K562 (cell line): Measurements from ENCODE around the gene TTYH2. TPM values are rescaled to one million over a fixed set of nuclear protein-coding genes. Genes with fewer than 3 reads are reported as not detected.

Source experiments
- ATAC-seq: fragments of 200-7000 bp; cut with Tn5 transposase; 3 replicates; pipeline ENCODE4 v1.9.1; 2020; ENCODE audit warnings: moderate library complexity
- BruUV-seq: library from RNA; stranded (reverse); fragments of 400-500 nt; replicated peaks from 2 replicates; lab custom pipeline; 2021; lab: Mats Ljungman, UMichigan
- CTCF ChIA-PET: fragments of 300-600 bp; formaldehyde crosslinking; extraction: SDS; loops from one replicate; lab custom pipeline; 2021; ENCODE audit warnings: low intra/inter-chr PET ratio; lab: Yijun Ruan, JAX
- POLR2A ChIA-PET: fragments of 300-600, 350-650 bp; sonication (Branson Sonifier 250); formaldehyde crosslinking; extraction: SDS; loops from one replicate; lab custom pipeline; 2021; ENCODE audit warnings: antibody characterized with exemption, inconsistent platforms; lab: Yijun Ruan, JAX
- DNase-seq, 4 experiments: peaks; one replicate each; pipeline versions ENCODE4 v3.0.0 to v3.0.0-alpha.2; 2011 to 2018; ENCODE audit warnings: low spot score in 3 of 4, mixed read lengths in 3 of 4; ENCODE audit errors: extremely low read depth in 1 of 4
- FAIRE-seq: peaks from 2 replicates; lab custom pipeline; 2011; peaks lifted over from hg19 to GRCh38; lab: Jason Lieb, UNC
- H2AFZ ChIP-seq: 2 replicates; pipeline ENCODE4 v1.6.0; 2011; ENCODE audit warnings: low read depth, low read length, control low read depth, inconsistent platforms
- H3K27ac ChIP-seq: fragments of 200-600 bp; 3 replicates; pipeline ENCODE4 v1.8.0; 2011; ENCODE audit warnings: low read depth, mild to moderate bottlenecking, control low read depth, inconsistent platforms, low read length, moderate library complexity, mixed read lengths; ENCODE audit errors: extremely low read depth
- H3K27me3 ChIP-seq, 2 experiments: fragments of 300-600 bp in 1 of 2; 2 replicates in 1 of 2; 3 replicates in 1 of 2; pipeline versions ENCODE4 v1.6.0 to v1.8.0; 2011; ENCODE audit warnings: inconsistent platforms in 2 of 2, low read length in 2 of 2, mild to moderate bottlenecking in 1 of 2, mixed read lengths in 1 of 2, moderate library complexity in 1 of 2; ENCODE audit not compliant: control insufficient read depth in 2 of 2, insufficient read depth in 2 of 2
- H3K36me3 ChIP-seq: fragments of 300-600 bp; 3 replicates; pipeline ENCODE4 v1.8.0; 2011; ENCODE audit warnings: mild to moderate bottlenecking, low read length, inconsistent platforms; ENCODE audit not compliant: control insufficient read depth, insufficient read depth
- H3K4me1 ChIP-seq, 2 experiments: fragments of 200-600 bp in 1 of 2; replicated peaks in 1 of 2; 2 replicates in 1 of 2; 3 replicates in 1 of 2; pipeline versions ENCODE4 v1.5.1 to v1.8.0; 2011; ENCODE audit warnings: inconsistent platforms in 2 of 2, low read length in 2 of 2, mild to moderate bottlenecking in 1 of 2, mixed read lengths in 1 of 2, moderate library complexity in 1 of 2; ENCODE audit not compliant: control insufficient read depth in 2 of 2, insufficient read depth in 2 of 2
- H3K4me2 ChIP-seq: 2 replicates; pipeline ENCODE4 v1.6.1; 2011; ENCODE audit warnings: low read length, control low read depth, inconsistent platforms, mixed read lengths; ENCODE audit not compliant: insufficient read depth
- H3K4me3 ChIP-seq: fragments of 200-600 bp; sonication (generic), shearing (Covaris generic); 2 replicates; pipeline ENCODE4 v1.5.1; 2016; ENCODE audit warnings: control low read depth, inconsistent platforms
- H3K79me2 ChIP-seq: fragments of 200-600 bp; 3 replicates; pipeline ENCODE4 v1.8.0; 2011; ENCODE audit warnings: low read length, inconsistent platforms; ENCODE audit not compliant: control insufficient read depth, insufficient read depth
- H3K9ac ChIP-seq, 2 experiments: 2 replicates each; pipeline versions ENCODE4 v1.6.0 to v1.6.1; 2011; ENCODE audit warnings: low read depth in 2 of 2, low read length in 2 of 2, control low read depth in 1 of 2, inconsistent platforms in 1 of 2, mild to moderate bottlenecking in 1 of 2, mixed read lengths in 1 of 2; ENCODE audit not compliant: insufficient read depth in 1 of 2
- H3K9me1 ChIP-seq: one replicate; pipeline ENCODE4 v1.6.0; 2011; ENCODE audit warnings: inconsistent platforms, mild to moderate bottlenecking, low read length, moderate library complexity; ENCODE audit not compliant: control insufficient read depth, insufficient read depth
- H3K9me3 ChIP-seq: replicated peaks from 2 replicates; pipeline ENCODE4 v1.5.1; 2011; ENCODE audit warnings: low read depth, low read length, inconsistent platforms; ENCODE audit not compliant: control insufficient read depth, insufficient read depth
- H4K20me1 ChIP-seq: replicated peaks from 2 replicates; pipeline ENCODE4 v1.6.1; 2011; ENCODE audit warnings: low read length, inconsistent platforms, mixed read lengths; ENCODE audit not compliant: control insufficient read depth, insufficient read depth
- CTBP1 ChIP-seq: fragments of 450-650 bp; IDR thresholded peaks from 2 replicates; pipeline ENCODE4 v1.6.1; 2016; ENCODE audit warnings: borderline replicate concordance
- GABPB1 ChIP-seq: sonication (generic); formaldehyde crosslinking; IDR thresholded peaks from 2 replicates; pipeline ENCODE4 v1.8.0; 2022; ENCODE audit warnings: mild to moderate bottlenecking, missing genetic modification reagents
- KDM1A ChIP-seq, 2 experiments: fragments of 450-650 bp; IDR thresholded peaks; 2 replicates each; pipeline ENCODE4 v1.6.1; 2016; ENCODE audit warnings: mild to moderate bottlenecking in 2 of 2
- LEF1 ChIP-seq: fragments of 450-650 bp; IDR thresholded peaks from 2 replicates; pipeline ENCODE4 v1.6.1; 2016; ENCODE audit warnings: mild to moderate bottlenecking
- SMAD1 ChIP-seq: fragments of 150-350 bp; IDR thresholded peaks from 2 replicates; pipeline ENCODE4 v1.6.1; 2014; ENCODE audit warnings: low read length, low read depth; ENCODE audit not compliant: partially characterized antibody
- TAF1 ChIP-seq: IDR thresholded peaks from 2 replicates; pipeline ENCODE4 v1.6.1; 2011; ENCODE audit warnings: mild to moderate bottlenecking, low read length, moderate library complexity; ENCODE audit not compliant: insufficient read depth, control insufficient read depth, severe bottlenecking; ENCODE audit errors: extremely low read depth
- ZNF41 ChIP-seq: fragments of 250-450 bp; sonication (Bioruptor Pico); conservative IDR thresholded peaks from 2 replicates; pipeline ENCODE4 v1.4.0; 2020; ENCODE audit warnings: mild to moderate bottlenecking
- WGBS: fragments of 100-300 bp; shearing (Covaris generic); methylation state at CpG from one replicate; pipeline ENCODE4 v1.1.6; 2016; ENCODE audit warnings: low coverage, mixed read lengths; ENCODE audit not compliant: insufficient coverage; ENCODE audit errors: missing lambda C conversion rate; 5-methylcytosine and 5-hydroxymethylcytosine counted together
- in situ Hi-C: fragments of 300-500 bp; cut with MboI; formaldehyde crosslinking; loops from 4 replicates; pipeline ENCODE4 v1.15.0; 2018; ENCODE audit warnings: inconsistent platforms, mixed read lengths
- intact Hi-C: fragments of 100-400 bp; cut with micrococcal nuclease; formaldehyde crosslinking; loops from 2 replicates; pipeline ENCODE4 v1.14.2; 2022
- polyA plus RNA-seq, 8 experiments: library from polyadenylated mRNA; depleted of rRNA in 4 of 8; stranded (reverse) in 5 of 8; unstranded in 3 of 8; fragments of >200 nt; fragmentation: Nextera tagmentation in 2 of 8; fragmentation: Illumina TruSeq in 1 of 8; extraction: Ambion mirVana in 2 of 8; extraction: Trizol in 1 of 8; gene quantifications; 2 replicates each; pipeline versions ENCODE4 v1.2.1 to v1.2.3, GENCODE V29; 2011 to 2014; ENCODE audit warnings: inconsistent platforms in 1 of 8, missing spikeins in 1 of 8
- total RNA-seq, 7 experiments: library from RNA; depleted of rRNA in 6 of 7; stranded (reverse); fragments of >200 nt in 6 of 7; fragmentation: Illumina TruSeq in 2 of 7; extraction: Trizol in 2 of 7; gene quantifications; 2 replicates each; pipeline versions ENCODE4 v1.2.1 to v1.2.3, GENCODE V29; 2011 to 2021; ENCODE audit warnings: low replicate concordance in 1 of 7
- TF ChIP-seq, protein P1 (sequence below): sonication (generic); formaldehyde crosslinking; IDR thresholded peaks from 2 replicates; pipeline ENCODE4 v1.9.0; 2022; ENCODE audit warnings: mild to moderate bottlenecking, missing genetic modification reagents

Gene TTYH2
- total and polyA plus RNA-seq, 9 of the 15 experiments (the other 6 are each of a cell fraction or from before 2014, with no cell fraction given), result 0.03 to 2.0 (median 0.91) TPM

DNA sequence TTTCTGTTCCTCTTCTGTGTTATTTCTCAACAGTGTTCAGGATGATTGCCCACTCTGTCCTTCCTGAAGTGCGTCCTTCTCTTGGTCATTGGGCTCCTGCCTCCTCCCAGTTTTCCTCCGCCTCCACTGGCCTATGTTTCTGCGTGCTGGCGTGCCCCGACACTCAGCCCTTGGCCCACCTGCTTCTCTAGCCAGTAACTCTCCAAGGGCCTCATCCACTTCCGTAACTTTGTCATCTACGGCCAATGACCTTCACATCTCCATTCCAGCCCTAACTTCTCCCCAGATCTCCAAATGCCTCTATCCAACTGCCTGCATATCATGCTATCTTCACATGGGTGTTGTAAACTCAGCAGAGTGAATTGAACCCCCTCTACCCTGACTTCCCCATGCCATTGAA, 49.5 kb upstream of the TTYH2 start:
- CTCF ChIA-PET, result no interaction called here
- H3K27me3 ChIP-seq, result peaks cover 5 to 32% of the 10 kb centered on the region in 2 experiments; a peak in 4 of 5 replicates

GRCh38 chr17:74164446-74165045, 48.8 kb upstream of the TTYH2 start:
- WGBS, result 25% methylated on average over 9 of the region's 9 CpGs
- H3K27me3 ChIP-seq, result peaks cover 5 to 32% of the 10 kb centered on the region in 2 experiments; a peak in 4 of 5 replicates

More for the DNA sequence above, 49.5 kb upstream of the TTYH2 start:
- DNase-seq (no peak), FAIRE-seq (no peak), ATAC-seq (no peak)
- peak overlapping the region; percentile 65 for H3K4me2 ChIP-seq
- WGBS, result 16% methylated on average over 7 of the region's 7 CpGs
- intact Hi-C loops, result no loop called here
- no TSS peak for BruUV-seq
- TF ChIP-seq LEF1 (no peak), ZNF41 (CRISPR knock-in tag) (no peak), SMAD1 (no peak), TAF1 (no peak), KDM1A (IDR thresholded peaks at IDR 0.05) (0 out of 4 replicates have a peak, but pooled peaks of 1 of the 2 experiments have one; percentile 6), GABPB1 (CRISPR knock-in tag) (0 out of 2 replicates have a peak, but pooled peaks have one; percentile 19)
- TF ChIP-seq, protein P1, sequence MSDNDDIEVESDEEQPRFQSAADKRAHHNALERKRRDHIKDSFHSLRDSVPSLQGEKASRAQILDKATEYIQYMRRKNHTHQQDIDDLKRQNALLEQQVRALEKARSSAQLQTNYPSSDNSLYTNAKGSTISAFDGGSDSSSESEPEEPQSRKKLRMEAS (CRISPR knock-in tag), result 0 out of 2 replicates have a peak, but pooled peaks have one; percentile 9
- H3K79me2 ChIP-seq, result no peaks in the 10 kb centered on the region
- H3K27ac ChIP-seq, result no peak overlapping the region; the same call in 2 of the 3 replicates
- H3K4me1 ChIP-seq, result peaks cover 12 to 13% of the 10 kb centered on the region in 2 experiments; a peak in 4 of 5 replicates
- no peaks in the 10 kb centered on the region for H3K9me3 ChIP-seq
- POLR2A ChIA-PET, result interaction anchor here (0.7 kb wide), 1 partner anchor 19 kb away, joined by 4 read pairs; no protein-coding TSS in a partner anchor
- H3K36me3 ChIP-seq, result no peaks in the 10 kb centered on the region
- H3K9ac ChIP-seq, result no peak overlapping the region
- in situ Hi-C loops, result no loop called here
- no peak overlapping the region for H3K4me3 ChIP-seq
- H4K20me1 ChIP-seq, result no peaks in the 10 kb centered on the region
- H3K9me1 ChIP-seq, result no peaks in the 10 kb centered on the region
- H2AFZ ChIP-seq, result peak overlapping the region; percentile 65

More at GRCh38 chr17:74164446-74165045, 48.8 kb upstream of the TTYH2 start:
- Histone ChIP-seq H3K79me2 (no peaks in the 10 kb centered on the region), H3K36me3 (no peaks in the 10 kb centered on the region), H3K27ac (no peak overlapping the region), H3K4me2 (no peak overlapping the region; the same call in 1 of the 2 replicates), H3K9ac (no peak overlapping the region), H3K4me1 (peaks cover 12 to 13% of the 10 kb centered on the region in 2 experiments; a peak in 4 of 5 replicates), H3K4me3 (no peak overlapping the region), H3K9me1 (no peaks in the 10 kb centered on the region), H3K9me3 (no peaks in the 10 kb centered on the region), H2AFZ (no peak overlapping the region), H4K20me1 (no peaks in the 10 kb centered on the region)
- no peak for TF ChIP-seq CTBP1
- CTCF ChIA-PET, result no interaction called here
- DNase-seq, result no peak
- no TSS peak for BruUV-seq
- intact Hi-C loops, result no loop called here
- FAIRE-seq, result no peak
- no peak for ATAC-seq
- POLR2A ChIA-PET, result interaction anchor here (0.7 kb wide), 1 partner anchor 18 kb away, joined by 4 read pairs; no protein-coding TSS in a partner anchor
- in situ Hi-C loops, result no loop called here
